Uterus (tissue), 2 donors: Measurements from ENCODE around the gene RNF125.

ENCODE experiments used
- POLR2A ChIP-seq, 2 donors: fragments of 450-650 bp; IDR thresholded peaks; one replicate each; pipeline ENCODE4 v1.6.1; 2016; ENCODE audit warnings: antibody characterized with exemption in 2 of 2, mild to moderate bottlenecking in 1 of 2, moderate library complexity in 1 of 2
- TF ChIP-seq, protein P1 (sequence below), 4 experiments: fragments of 200-600 bp in 2 of 4; fragments of 450-650 bp in 2 of 4; sonication (generic) in 2 of 4; IDR thresholded peaks; one replicate each; pipeline ENCODE4 v1.5.1; 2016 to 2019; ENCODE audit warnings: antibody characterized with exemption in 4 of 4, mild to moderate bottlenecking in 2 of 4, moderate library complexity in 1 of 4

- TF ChIP-seq, protein P1, sequence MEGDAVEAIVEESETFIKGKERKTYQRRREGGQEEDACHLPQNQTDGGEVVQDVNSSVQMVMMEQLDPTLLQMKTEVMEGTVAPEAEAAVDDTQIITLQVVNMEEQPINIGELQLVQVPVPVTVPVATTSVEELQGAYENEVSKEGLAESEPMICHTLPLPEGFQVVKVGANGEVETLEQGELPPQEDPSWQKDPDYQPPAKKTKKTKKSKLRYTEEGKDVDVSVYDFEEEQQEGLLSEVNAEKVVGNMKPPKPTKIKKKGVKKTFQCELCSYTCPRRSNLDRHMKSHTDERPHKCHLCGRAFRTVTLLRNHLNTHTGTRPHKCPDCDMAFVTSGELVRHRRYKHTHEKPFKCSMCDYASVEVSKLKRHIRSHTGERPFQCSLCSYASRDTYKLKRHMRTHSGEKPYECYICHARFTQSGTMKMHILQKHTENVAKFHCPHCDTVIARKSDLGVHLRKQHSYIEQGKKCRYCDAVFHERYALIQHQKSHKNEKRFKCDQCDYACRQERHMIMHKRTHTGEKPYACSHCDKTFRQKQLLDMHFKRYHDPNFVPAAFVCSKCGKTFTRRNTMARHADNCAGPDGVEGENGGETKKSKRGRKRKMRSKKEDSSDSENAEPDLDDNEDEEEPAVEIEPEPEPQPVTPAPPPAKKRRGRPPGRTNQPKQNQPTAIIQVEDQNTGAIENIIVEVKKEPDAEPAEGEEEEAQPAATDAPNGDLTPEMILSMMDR (IDR thresholded peaks at IDR 0.05) = no peak
- TF ChIP-seq POLR2A (IDR thresholded peaks at IDR 0.05) = no peak
Observed at GRCh38 chr18:31979714-31980113, 38.9 kb upstream of the RNF125 start.
